Measurements from ENCODE around the gene GPALPP1.
A peak's percentile ranks its signal among the peaks of the same experiment; 100 is the strongest.
"Not testable (repeated sequence)": the region's sequence is repeated elsewhere in the genome, so short reads cannot be mapped to it uniquely, and the experiment has no call there.

The GPALPP1 gene

GRCh38 chr13:45007225-45007624, 17.9 kb downstream of the GPALPP1 start:
- DNase-seq, result no peak

GRCh38 chr13:45007823-45008222, 18.5 kb downstream of the GPALPP1 start:
- no peak for DNase-seq

GRCh38 chr13:45011198-45011597, 21.9 kb downstream of the GPALPP1 start:
- no peak for DNase-seq

GRCh38 chr13:45015300-45015699, 26.0 kb downstream of the GPALPP1 start:
- no peak for DNase-seq

- DNase-seq, result no peak
Measured at GRCh38 chr13:45016792-45017425, 27.6 kb downstream of the GPALPP1 start.

GRCh38 chr13:45019981-45020380, 30.6 kb downstream of the GPALPP1 start:
- not testable (repeated sequence) for DNase-seq

GRCh38 chr13:45021250-45021649, 31.9 kb downstream of the GPALPP1 start:
- no peak for DNase-seq

- DNase-seq, result no peak
Measured at GRCh38 chr13:45024847-45025246, 35.5 kb downstream of the GPALPP1 start.

- no peak for DNase-seq
Measured at GRCh38 chr13:45034342-45034741, 45.0 kb downstream of the GPALPP1 start.

GRCh38 chr13:45036206-45036605, 46.9 kb downstream of the GPALPP1 start:
- no peak for DNase-seq

GRCh38 chr13:45040173-45040572, 50.8 kb downstream of the GPALPP1 start:
- DNase-seq, result no peak

- DNase-seq, result no peak
Measured at GRCh38 chr13:45040622-45041021, 51.3 kb downstream of the GPALPP1 start.

- no peak for DNase-seq
Measured at GRCh38 chr13:45042539-45042938, 53.2 kb downstream of the GPALPP1 start.

- DNase-seq, result peak in 1 of 3 experiments; percentile 39
Measured at GRCh38 chr13:45046445-45046844, 57.1 kb downstream of the GPALPP1 start.

- DNase-seq, result peak; percentile 71 to 88 (median 85)
Measured at GRCh38 chr13:45047394-45048310, 58.3 kb downstream of the GPALPP1 start.

- peak in 1 of 3 experiments; percentile 11 for DNase-seq
Measured at GRCh38 chr13:45048890-45049407, 59.6 kb downstream of the GPALPP1 start.

- no peak for DNase-seq
Measured at GRCh38 chr13:45049478-45049877, 60.1 kb downstream of the GPALPP1 start.

GRCh38 chr13:45051315-45051714, 62.0 kb downstream of the GPALPP1 start:
- no peak for DNase-seq

GRCh38 chr13:45055198-45055901, 66.0 kb downstream of the GPALPP1 start:
- DNase-seq, result no peak

- DNase-seq, result no peak
Measured at GRCh38 chr13:45055902-45056648, 66.7 kb downstream of the GPALPP1 start.

GRCh38 chr13:45060062-45060461, 70.7 kb downstream of the GPALPP1 start:
- no peak for DNase-seq

- no peak for DNase-seq
Measured at GRCh38 chr13:45063261-45063860, 74.0 kb downstream of the GPALPP1 start.

All from NCI-H1417 (cell line).